ENCODE results near the gene TNNI3.

DNA sequence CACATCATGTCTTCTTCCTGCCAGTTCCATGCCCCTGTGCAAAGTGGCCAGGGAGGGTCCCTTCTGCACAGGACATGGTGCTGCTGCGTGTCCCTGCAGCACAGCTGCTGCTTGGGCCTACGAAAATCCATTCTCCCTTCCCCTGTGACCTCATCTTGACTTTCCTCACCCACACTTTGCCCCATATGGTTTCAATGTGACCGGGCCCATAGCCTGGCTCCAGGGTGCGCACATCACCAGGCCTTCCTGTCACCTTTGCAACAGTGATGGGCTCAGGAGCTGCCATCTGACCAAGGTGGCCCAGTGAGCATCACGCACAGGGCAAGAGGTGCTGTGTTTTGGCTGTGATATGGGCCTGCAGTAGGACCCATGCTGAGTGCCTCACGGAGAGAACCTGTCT, 50.9 kb downstream of the TNNI3 start:
- TF ChIP-seq, protein P1, sequence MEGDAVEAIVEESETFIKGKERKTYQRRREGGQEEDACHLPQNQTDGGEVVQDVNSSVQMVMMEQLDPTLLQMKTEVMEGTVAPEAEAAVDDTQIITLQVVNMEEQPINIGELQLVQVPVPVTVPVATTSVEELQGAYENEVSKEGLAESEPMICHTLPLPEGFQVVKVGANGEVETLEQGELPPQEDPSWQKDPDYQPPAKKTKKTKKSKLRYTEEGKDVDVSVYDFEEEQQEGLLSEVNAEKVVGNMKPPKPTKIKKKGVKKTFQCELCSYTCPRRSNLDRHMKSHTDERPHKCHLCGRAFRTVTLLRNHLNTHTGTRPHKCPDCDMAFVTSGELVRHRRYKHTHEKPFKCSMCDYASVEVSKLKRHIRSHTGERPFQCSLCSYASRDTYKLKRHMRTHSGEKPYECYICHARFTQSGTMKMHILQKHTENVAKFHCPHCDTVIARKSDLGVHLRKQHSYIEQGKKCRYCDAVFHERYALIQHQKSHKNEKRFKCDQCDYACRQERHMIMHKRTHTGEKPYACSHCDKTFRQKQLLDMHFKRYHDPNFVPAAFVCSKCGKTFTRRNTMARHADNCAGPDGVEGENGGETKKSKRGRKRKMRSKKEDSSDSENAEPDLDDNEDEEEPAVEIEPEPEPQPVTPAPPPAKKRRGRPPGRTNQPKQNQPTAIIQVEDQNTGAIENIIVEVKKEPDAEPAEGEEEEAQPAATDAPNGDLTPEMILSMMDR (IDR thresholded peaks at IDR 0.05; ENCODE audit: extremely low read depth in 1 of 2, insufficient read depth in 1 of 2, low read depth in 1 of 2, low read length in 2 of 2) = no peak
- TF ChIP-seq EZH2 (IDR thresholded peaks at IDR 0.05; ENCODE audit: borderline replicate concordance, low read depth, low read length, severe bottlenecking) (no peak), POLR2AphosphoS5 (IDR thresholded peaks at IDR 0.05; ENCODE audit: insufficient read depth, low read depth, low read length) (no peak)
- TF ChIP-seq, protein P2, sequence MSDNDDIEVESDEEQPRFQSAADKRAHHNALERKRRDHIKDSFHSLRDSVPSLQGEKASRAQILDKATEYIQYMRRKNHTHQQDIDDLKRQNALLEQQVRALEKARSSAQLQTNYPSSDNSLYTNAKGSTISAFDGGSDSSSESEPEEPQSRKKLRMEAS (IDR thresholded peaks at IDR 0.05; ENCODE audit: insufficient read depth, insufficient read length) = no peak
